IMR-90 (cell line): ENCODE data around the gene IGFBP5. TPM values are rescaled to one million over a fixed set of nuclear protein-coding genes. Genes with fewer than 3 reads are reported as not detected.

Experiments used
- ATAC-seq: fragments of 200-7000 bp; cut with Tn5 transposase; 2 replicates; pipeline ENCODE4 v1.9.1; 2020; ENCODE audit warnings: low read depth, mild to moderate bottlenecking, moderate library complexity
- BruUV-seq: library from RNA; stranded (reverse); fragments of 400-500 nt; replicated peaks from 2 replicates; lab custom pipeline; 2021; lab: Mats Ljungman, UMichigan
- CTCF ChIA-PET: fragments of 300-600 bp; formaldehyde crosslinking; extraction: SDS; loops from one replicate; lab custom pipeline; 2021; ENCODE audit warnings: antibody characterized with exemption; lab: Yijun Ruan, JAX
- POLR2A ChIA-PET: fragments of 300-600 bp; sonication (Branson Sonifier 250); formaldehyde crosslinking; loops from one replicate; lab custom pipeline; 2022; ENCODE audit warnings: antibody characterized with exemption; ENCODE audit not compliant: unreplicated experiment; lab: Charles Lee
- DNase-seq: peaks from one replicate; pipeline ENCODE4 v3.0.0; 2013
- H2AFZ ChIP-seq: replicated peaks from 2 replicates; pipeline ENCODE3; 2013; ENCODE audit warnings: low read length, mild to moderate bottlenecking; ENCODE audit not compliant: poor library complexity
- H2AK5ac ChIP-seq: 2 replicates; pipeline ENCODE4 v1.6.1; 2013; ENCODE audit warnings: low read depth, low read length, inconsistent platforms
- H2AK9ac ChIP-seq: replicated peaks from 2 replicates; pipeline ENCODE3; 2013; ENCODE audit warnings: mild to moderate bottlenecking, low read depth, low read length, moderate library complexity; ENCODE audit not compliant: poor library complexity
- H2BK120ac ChIP-seq: 2 replicates; pipeline ENCODE4 v1.6.1; 2013; ENCODE audit warnings: low read depth, low read length, inconsistent platforms
- H2BK15ac ChIP-seq: 3 replicates; pipeline ENCODE4 v1.6.1; 2013; ENCODE audit warnings: low read depth, low read length, inconsistent platforms
- H2BK20ac ChIP-seq: 2 replicates; pipeline ENCODE4 v1.6.1; 2013; ENCODE audit warnings: low read depth, mild to moderate bottlenecking, inconsistent platforms, low read length, moderate library complexity
- H2BK5ac ChIP-seq: 2 replicates; pipeline ENCODE4 v1.6.1; 2013; ENCODE audit warnings: mild to moderate bottlenecking, low read depth, low read length, inconsistent platforms; ENCODE audit not compliant: poor library complexity, severe bottlenecking
- H3K14ac ChIP-seq: replicated peaks from 2 replicates; pipeline ENCODE4 v1.6.1; 2013; ENCODE audit warnings: low read depth, low read length, inconsistent platforms
- H3K18ac ChIP-seq: 2 replicates; pipeline ENCODE4 v1.6.1; 2013; ENCODE audit warnings: low read depth, low read length, control low read depth
- H3K23ac ChIP-seq: 2 replicates; pipeline ENCODE4 v1.6.1; 2013; ENCODE audit warnings: low read depth, low read length, inconsistent platforms
- H3K27ac ChIP-seq: 2 replicates; pipeline ENCODE4 v1.5.1; 2013; ENCODE audit warnings: mild to moderate bottlenecking, control low read depth, low read length; ENCODE audit not compliant: insufficient read depth
- H3K27me3 ChIP-seq: 2 replicates; pipeline ENCODE4 v1.6.1; 2013; ENCODE audit warnings: low read length; ENCODE audit not compliant: control insufficient read depth, insufficient read depth
- H3K36me3 ChIP-seq: 2 replicates; pipeline ENCODE4 v1.6.1; 2013; ENCODE audit warnings: low read length, mixed read lengths; ENCODE audit not compliant: control insufficient read depth, insufficient read depth
- H3K4ac ChIP-seq: 2 replicates; pipeline ENCODE4 v1.6.1; 2013; ENCODE audit warnings: low read depth, low read length, inconsistent platforms
- H3K4me1 ChIP-seq: 2 replicates; pipeline ENCODE4 v1.6.1; 2013; ENCODE audit warnings: low read length, mixed read lengths; ENCODE audit not compliant: control insufficient read depth, insufficient read depth
- H3K4me2 ChIP-seq: 2 replicates; pipeline ENCODE4 v1.6.1; 2013; ENCODE audit warnings: low read depth, mild to moderate bottlenecking, control low read depth, low read length, moderate library complexity
- H3K4me3 ChIP-seq: 2 replicates; pipeline ENCODE4 v1.5.1; 2013; ENCODE audit warnings: low read depth, mild to moderate bottlenecking, control low read depth, low read length, moderate library complexity; ENCODE audit not compliant: insufficient read depth
- H3K56ac ChIP-seq: 2 replicates; pipeline ENCODE4 v1.6.1; 2013; ENCODE audit warnings: low read length, inconsistent platforms; ENCODE audit not compliant: insufficient read depth; ENCODE audit errors: extremely low read depth
- H3K79me1 ChIP-seq, 2 experiments: 2 replicates each; pipeline ENCODE4 v1.6.1; 2013; ENCODE audit warnings: low read length in 2 of 2, inconsistent platforms in 1 of 2, low read depth in 1 of 2
- H3K9ac ChIP-seq: 2 replicates; pipeline ENCODE4 v1.6.1; 2013; ENCODE audit warnings: low read depth, low read length, control low read depth
- H3K9me1 ChIP-seq: 2 replicates; pipeline ENCODE4 v1.6.1; 2013; ENCODE audit warnings: low read length, inconsistent platforms; ENCODE audit not compliant: insufficient read depth
- H3K9me3 ChIP-seq: 2 replicates; pipeline ENCODE4 v1.6.1; 2013; ENCODE audit warnings: low read length; ENCODE audit not compliant: control insufficient read depth, insufficient read depth
- H4K20me1 ChIP-seq: 2 replicates; pipeline ENCODE4 v1.6.1; 2013; ENCODE audit warnings: low read length, inconsistent platforms; ENCODE audit not compliant: insufficient read depth
- H4K5ac ChIP-seq: 2 replicates; pipeline ENCODE4 v1.6.1; 2013; ENCODE audit warnings: mild to moderate bottlenecking, low read depth, low read length, control low read depth
- H4K8ac ChIP-seq, 2 experiments: 2 replicates each; pipeline ENCODE4 v1.6.1; 2013; ENCODE audit warnings: low read depth in 2 of 2, low read length in 2 of 2, control low read depth in 1 of 2, inconsistent platforms in 1 of 2
- H4K91ac ChIP-seq: 2 replicates; pipeline ENCODE4 v1.6.1; 2013; ENCODE audit warnings: low read depth, low read length, inconsistent platforms; ENCODE audit not compliant: insufficient read depth
- BHLHE40 ChIP-seq: fragments of 150-350 bp; IDR thresholded peaks from 2 replicates; pipeline ENCODE4 v1.6.1; 2016; ENCODE audit warnings: mild to moderate bottlenecking, low read depth, low read length
- CEBPB ChIP-seq: IDR thresholded peaks from 2 replicates; pipeline ENCODE4 v1.6.1; 2012; ENCODE audit warnings: low read depth, low read length, improper control_type of control experiment
- CHD1 ChIP-seq: IDR thresholded peaks from 2 replicates; pipeline ENCODE4 v1.6.1; 2012; ENCODE audit warnings: low read depth, low read length, improper control_type of control experiment
- FOS ChIP-seq: fragments of 150-350 bp; IDR thresholded peaks from 2 replicates; pipeline ENCODE4 v1.6.1; 2016; ENCODE audit warnings: low read depth, low read length
- MAFK ChIP-seq: IDR thresholded peaks from 2 replicates; pipeline ENCODE4 v1.6.1; 2012; ENCODE audit warnings: low read depth, low read length, improper control_type of control experiment
- MAZ ChIP-seq: IDR thresholded peaks from 2 replicates; pipeline ENCODE4 v1.6.1; 2012; ENCODE audit warnings: low read depth, mild to moderate bottlenecking, low read length, improper control_type of control experiment, moderate library complexity, borderline replicate concordance
- MXI1 ChIP-seq: IDR thresholded peaks from 2 replicates; pipeline ENCODE4 v1.6.1; 2012; ENCODE audit warnings: low read depth, mild to moderate bottlenecking, low read length, moderate library complexity, borderline replicate concordance
- NFE2L2 ChIP-seq: fragments of 150-350 bp; IDR thresholded peaks from 2 replicates; pipeline ENCODE4 v1.6.1; 2016; ENCODE audit warnings: low read depth, mild to moderate bottlenecking, low read length
- POLR2A ChIP-seq: IDR thresholded peaks from 2 replicates; pipeline ENCODE4 v1.6.1; 2012; ENCODE audit warnings: mild to moderate bottlenecking, low read depth, low read length
- RAD21 ChIP-seq: IDR thresholded peaks from 2 replicates; pipeline ENCODE4 v1.6.1; 2012; ENCODE audit warnings: low read length, improper control_type of control experiment
- RCOR1 ChIP-seq: IDR thresholded peaks from 2 replicates; pipeline ENCODE4 v1.6.1; 2012; ENCODE audit warnings: mild to moderate bottlenecking, low read length, improper control_type of control experiment; ENCODE audit not compliant: insufficient replicate concordance
- RFX5 ChIP-seq: IDR thresholded peaks from 2 replicates; pipeline ENCODE4 v1.8.0; 2012; ENCODE audit warnings: low read depth, mild to moderate bottlenecking, low read length, moderate library complexity
- SMC3 ChIP-seq: fragments of 150-350 bp; IDR thresholded peaks from 2 replicates; pipeline ENCODE4 v1.6.1; 2016; ENCODE audit warnings: low read depth, mild to moderate bottlenecking, antibody characterized with exemption, low read length, moderate library complexity
- WGBS, 2 experiments: methylation state at CpG; one replicate each; pipeline versions ENCODE4 v1.1.5 to v1.1.7; 2013; ENCODE audit warnings: missing lambda C conversion rate in 2 of 2; ENCODE audit not compliant: insufficient read length in 1 of 2; ENCODE audit errors: extremely low coverage in 2 of 2; 5-methylcytosine and 5-hydroxymethylcytosine counted together
- dilution Hi-C: fragments of 300-500 bp; cut with HindIII; formaldehyde crosslinking; loops from one replicate; pipeline ENCODE4 v1.14.3; 2018; ENCODE audit warnings: low sequenced_read_pairs; ENCODE audit not compliant: unreplicated experiment
- in situ Hi-C: fragments of 300-500 bp; cut with MboI; formaldehyde crosslinking; loops from 3 replicates; pipeline ENCODE4 v1.14.3; 2019; ENCODE audit warnings: low sequenced_read_pairs, inconsistent platforms, mixed read lengths
- intact Hi-C: fragments of 100-400 bp; cut with micrococcal nuclease; formaldehyde crosslinking; loops from 2 replicates; pipeline ENCODE4 v1.10.0; 2022
- polyA plus RNA-seq, 3 experiments: library from polyadenylated mRNA; depleted of rRNA; stranded (reverse); fragments of >200 nt; gene quantifications; 2 replicates each; pipeline ENCODE4 v1.2.3, GENCODE V29; 2012; ENCODE audit warnings: low replicate concordance in 1 of 3
- total RNA-seq: library from RNA; depleted of rRNA; stranded (reverse); fragments of >200 nt; gene quantifications from 2 replicates; pipeline ENCODE4 v1.2.3, GENCODE V29; 2012
- TF ChIP-seq, protein P1 (sequence below): fragments of 150-350 bp; IDR thresholded peaks from 2 replicates; pipeline ENCODE4 v1.6.1; 2017; ENCODE audit warnings: mild to moderate bottlenecking, antibody characterized with exemption, low read length, low read depth
- TF ChIP-seq, protein P2 (sequence below): conservative IDR thresholded peaks from 2 replicates; pipeline ENCODE4 v1.5.1; 2012; ENCODE audit warnings: mild to moderate bottlenecking, low read depth, low read length, improper control_type of control experiment
- TF ChIP-seq, protein P3 (sequence below): fragments of 150-350 bp; IDR thresholded peaks from 2 replicates; pipeline ENCODE4 v1.6.1; 2016; ENCODE audit warnings: low read depth, mild to moderate bottlenecking, low read length, moderate library complexity, borderline replicate concordance

Gene IGFBP5
- total and polyA plus RNA-seq, 2 of the 4 experiments (the other 2 are of a cell fraction): 392 to 1,339 TPM

DNA sequence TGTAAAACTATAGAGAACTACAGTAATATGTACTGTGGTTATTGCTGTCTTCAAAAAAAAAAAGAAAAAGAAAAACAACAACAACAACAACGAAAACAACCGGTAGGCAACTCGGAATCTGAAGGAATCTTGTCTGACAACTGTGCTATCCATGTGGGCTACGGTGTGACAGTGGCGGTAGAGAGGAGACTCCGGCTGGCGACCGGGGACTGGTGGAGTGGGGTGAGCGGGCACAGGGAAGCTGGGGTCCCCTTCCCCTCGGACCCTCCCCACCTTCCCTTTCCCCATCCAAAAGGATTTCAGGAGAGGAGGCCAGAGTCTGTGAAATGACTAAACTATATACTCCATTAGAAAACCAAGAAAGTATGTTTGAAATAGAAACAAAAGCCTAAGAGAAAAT, 22.9 kb downstream of the IGFBP5 start:
- Histone ChIP-seq H2AK5ac (no peak overlapping the region), H3K9me3 (no peaks in the 10 kb centered on the region), H4K8ac (no peak overlapping the region), H2BK15ac (no peak overlapping the region), H3K14ac (no peak overlapping the region), H3K27ac (no peak overlapping the region), H2BK20ac (no peak overlapping the region), H4K91ac (no peak overlapping the region), H3K56ac (no peak overlapping the region), H3K4ac (no peak overlapping the region), H3K36me3 (peaks cover 41% of the 10 kb centered on the region), H2AK9ac (no peak overlapping the region), H2BK5ac (no peak overlapping the region), H3K4me2 (no peak overlapping the region), H2BK120ac (no peak overlapping the region), H3K4me1 (no peaks in the 10 kb centered on the region), H4K5ac (no peak overlapping the region), H3K18ac (no peak overlapping the region), H3K9ac (no peak overlapping the region), H3K23ac (no peak overlapping the region), H4K20me1 (peaks cover 75% of the 10 kb centered on the region), H3K27me3 (no peaks in the 10 kb centered on the region), H3K9me1 (0 out of 2 replicates have a peak, but pooled peaks cover 4% of the 10 kb centered on the region), H3K79me1 (peaks cover 0 to 11% of the 10 kb centered on the region in 2 experiments; a peak in 1 of 4 replicates), H2AFZ (no peak overlapping the region), H3K4me3 (no peak overlapping the region)
- in situ Hi-C loops (no loop called here), dilution Hi-C loops (loop anchor here (25.0 kb wide), 1 partner anchor 160 kb away; no protein-coding TSS in a partner anchor), intact Hi-C loops (no loop called here)
- CTCF ChIA-PET: no interaction called here
- no TSS peak for BruUV-seq
- POLR2A ChIA-PET: no interaction called here
- ATAC-seq (no peak), DNase-seq (no peak)
- TF ChIP-seq NFE2L2 (no peak), RAD21 (no peak), CEBPB (no peak), CHD1 (no peak), RCOR1 (no peak), RFX5 (no peak), FOS (no peak), POLR2A (no peak), SMC3 (no peak), MAZ (no peak; the same call in 1 of the 2 replicates), MXI1 (no peak), BHLHE40 (no peak), MAFK (no peak)
- TF ChIP-seq, protein P1, sequence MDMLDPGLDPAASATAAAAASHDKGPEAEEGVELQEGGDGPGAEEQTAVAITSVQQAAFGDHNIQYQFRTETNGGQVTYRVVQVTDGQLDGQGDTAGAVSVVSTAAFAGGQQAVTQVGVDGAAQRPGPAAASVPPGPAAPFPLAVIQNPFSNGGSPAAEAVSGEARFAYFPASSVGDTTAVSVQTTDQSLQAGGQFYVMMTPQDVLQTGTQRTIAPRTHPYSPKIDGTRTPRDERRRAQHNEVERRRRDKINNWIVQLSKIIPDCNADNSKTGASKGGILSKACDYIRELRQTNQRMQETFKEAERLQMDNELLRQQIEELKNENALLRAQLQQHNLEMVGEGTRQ: no peak
- TF ChIP-seq, protein P2, sequence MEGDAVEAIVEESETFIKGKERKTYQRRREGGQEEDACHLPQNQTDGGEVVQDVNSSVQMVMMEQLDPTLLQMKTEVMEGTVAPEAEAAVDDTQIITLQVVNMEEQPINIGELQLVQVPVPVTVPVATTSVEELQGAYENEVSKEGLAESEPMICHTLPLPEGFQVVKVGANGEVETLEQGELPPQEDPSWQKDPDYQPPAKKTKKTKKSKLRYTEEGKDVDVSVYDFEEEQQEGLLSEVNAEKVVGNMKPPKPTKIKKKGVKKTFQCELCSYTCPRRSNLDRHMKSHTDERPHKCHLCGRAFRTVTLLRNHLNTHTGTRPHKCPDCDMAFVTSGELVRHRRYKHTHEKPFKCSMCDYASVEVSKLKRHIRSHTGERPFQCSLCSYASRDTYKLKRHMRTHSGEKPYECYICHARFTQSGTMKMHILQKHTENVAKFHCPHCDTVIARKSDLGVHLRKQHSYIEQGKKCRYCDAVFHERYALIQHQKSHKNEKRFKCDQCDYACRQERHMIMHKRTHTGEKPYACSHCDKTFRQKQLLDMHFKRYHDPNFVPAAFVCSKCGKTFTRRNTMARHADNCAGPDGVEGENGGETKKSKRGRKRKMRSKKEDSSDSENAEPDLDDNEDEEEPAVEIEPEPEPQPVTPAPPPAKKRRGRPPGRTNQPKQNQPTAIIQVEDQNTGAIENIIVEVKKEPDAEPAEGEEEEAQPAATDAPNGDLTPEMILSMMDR: no peak
- TF ChIP-seq, protein P3, sequence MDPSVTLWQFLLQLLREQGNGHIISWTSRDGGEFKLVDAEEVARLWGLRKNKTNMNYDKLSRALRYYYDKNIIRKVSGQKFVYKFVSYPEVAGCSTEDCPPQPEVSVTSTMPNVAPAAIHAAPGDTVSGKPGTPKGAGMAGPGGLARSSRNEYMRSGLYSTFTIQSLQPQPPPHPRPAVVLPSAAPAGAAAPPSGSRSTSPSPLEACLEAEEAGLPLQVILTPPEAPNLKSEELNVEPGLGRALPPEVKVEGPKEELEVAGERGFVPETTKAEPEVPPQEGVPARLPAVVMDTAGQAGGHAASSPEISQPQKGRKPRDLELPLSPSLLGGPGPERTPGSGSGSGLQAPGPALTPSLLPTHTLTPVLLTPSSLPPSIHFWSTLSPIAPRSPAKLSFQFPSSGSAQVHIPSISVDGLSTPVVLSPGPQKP: no peak
- WGBS, 2 experiments: no CpG with 5 or more reads among the region's 10 CpGs
